ENCODE data around the gene HDAC5.
A peak's percentile ranks its signal among the peaks of the same experiment; 100 is the strongest.

The HDAC5 gene

GRCh38 chr17:44087319-44087718, 36.1 kb downstream of the HDAC5 start:
- no peak for DNase-seq (ENCODE audit: low read depth, low spot score)

- DNase-seq (ENCODE audit: low read depth, low spot score) = peak; percentile 50
These were observed 36.8 kb downstream of the HDAC5 start for GRCh38 chr17:44086364-44087311.

- DNase-seq (ENCODE audit: low read depth, low spot score) = no peak
These were observed 37.5 kb downstream of the HDAC5 start for GRCh38 chr17:44085908-44086307.

- DNase-seq (ENCODE audit: low read depth, low spot score) = no peak
These were observed 38.5 kb downstream of the HDAC5 start for GRCh38 chr17:44084921-44085320.

GRCh38 chr17:44084131-44084538, 39.3 kb downstream of the HDAC5 start:
- DNase-seq (ENCODE audit: low read depth, low spot score) = no peak

DNA sequence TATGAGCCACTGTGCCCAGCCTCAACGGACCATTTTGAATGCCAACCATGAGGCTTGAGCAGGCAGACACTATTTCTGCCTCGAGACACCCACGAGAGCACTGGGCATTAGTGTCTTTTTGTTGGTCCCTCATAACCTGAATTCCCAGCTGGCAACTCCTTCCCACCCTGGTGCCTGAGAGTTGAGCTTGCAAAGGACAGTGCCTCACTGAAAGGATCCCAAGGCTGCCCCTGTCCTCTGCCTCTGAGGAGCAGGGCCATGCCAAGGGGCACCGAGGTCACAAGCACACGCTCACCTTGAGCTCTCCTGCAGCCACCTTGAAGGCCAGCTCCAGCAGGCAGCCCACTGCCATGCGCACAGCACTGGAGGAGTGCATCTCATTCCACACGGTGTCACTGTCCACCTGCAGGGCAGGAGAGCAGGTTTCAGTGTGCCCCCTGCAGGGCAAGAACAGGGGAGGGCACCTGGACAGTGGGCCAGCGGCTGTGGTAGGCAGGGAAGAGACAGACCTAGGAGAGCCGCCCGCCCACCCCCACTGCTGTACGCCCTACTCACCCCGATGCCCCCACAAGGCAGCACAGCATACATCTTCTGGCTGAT, 40.1 kb downstream of the HDAC5 start:
- DNase-seq (ENCODE audit: low read depth, low spot score) = no peak

GRCh38 chr17:44082256-44082927, 41.0 kb downstream of the HDAC5 start:
- DNase-seq (ENCODE audit: low read depth, low spot score) = no peak

DNA sequence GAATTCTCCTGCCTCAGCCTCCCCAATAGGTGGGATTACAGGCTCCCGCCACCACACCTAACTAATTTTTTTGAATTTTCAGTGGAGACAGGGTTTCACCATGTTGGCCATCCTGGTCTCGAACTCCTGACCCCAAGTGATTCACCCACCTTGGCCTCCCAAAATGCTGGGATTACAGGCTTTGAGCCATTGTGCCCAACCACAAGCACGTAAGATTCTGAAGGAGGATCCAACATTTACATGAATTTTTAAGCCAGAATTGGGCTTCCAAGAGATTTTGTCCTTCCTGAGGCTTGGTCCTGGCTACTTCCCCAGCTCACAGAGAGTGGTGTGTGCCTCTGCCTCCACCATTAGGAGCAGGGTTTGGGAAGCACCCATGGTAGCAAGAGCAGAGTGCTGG, 41.8 kb downstream of the HDAC5 start:
- no peak for DNase-seq (ENCODE audit: low read depth, low spot score)

- no peak for DNase-seq (ENCODE audit: low read depth, low spot score)
These were observed 43.3 kb downstream of the HDAC5 start for GRCh38 chr17:44079877-44080821.

- no peak for DNase-seq (ENCODE audit: low read depth, low spot score)
These were observed 45.0 kb downstream of the HDAC5 start for GRCh38 chr17:44078412-44078811.

- no peak for DNase-seq (ENCODE audit: low read depth, low spot score)
These were observed 45.9 kb downstream of the HDAC5 start for GRCh38 chr17:44077595-44077909.

- DNase-seq (ENCODE audit: low read depth, low spot score) = no peak
These were observed 46.5 kb downstream of the HDAC5 start for GRCh38 chr17:44076716-44077594.

- no peak for DNase-seq (ENCODE audit: low read depth, low spot score)
These were observed 47.7 kb downstream of the HDAC5 start for GRCh38 chr17:44075598-44076293.

- no peak for DNase-seq (ENCODE audit: low read depth, low spot score)
These were observed 48.5 kb downstream of the HDAC5 start for GRCh38 chr17:44074911-44075285.

DNA sequence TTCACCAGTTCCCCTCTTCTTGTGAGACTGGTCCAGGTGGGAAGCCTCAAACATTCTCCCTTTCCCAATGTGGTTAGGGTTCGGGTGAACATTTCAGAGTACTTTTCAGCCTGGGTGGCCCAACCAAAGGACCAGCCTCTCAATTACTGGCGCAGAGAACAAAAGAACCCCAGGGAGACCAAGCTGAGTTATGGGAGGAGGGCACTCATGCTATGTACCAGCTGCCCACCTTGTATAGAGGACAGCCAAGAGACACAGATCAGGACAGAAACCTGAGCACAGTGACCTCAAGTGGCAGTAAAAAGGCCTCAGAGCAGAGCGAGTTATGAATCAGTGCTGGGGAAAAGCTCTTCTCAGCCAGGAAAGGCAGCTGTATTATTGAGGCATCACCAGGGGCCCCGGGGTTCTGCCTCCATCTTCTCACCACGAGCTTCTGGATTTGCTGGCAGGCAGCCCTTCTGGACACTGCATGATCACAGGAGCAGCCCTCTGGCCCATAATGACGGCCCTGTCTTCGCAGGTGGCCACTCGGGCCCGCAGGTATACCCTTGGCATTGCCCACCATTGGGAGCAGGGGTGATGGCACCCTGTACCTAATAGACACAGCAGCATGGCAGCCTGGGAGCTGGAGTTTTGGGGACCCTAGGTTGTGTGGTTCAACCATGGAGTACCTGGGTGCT, 49.1 kb downstream of the HDAC5 start:
- DNase-seq (ENCODE audit: low read depth, low spot score) = no peak

DNA sequence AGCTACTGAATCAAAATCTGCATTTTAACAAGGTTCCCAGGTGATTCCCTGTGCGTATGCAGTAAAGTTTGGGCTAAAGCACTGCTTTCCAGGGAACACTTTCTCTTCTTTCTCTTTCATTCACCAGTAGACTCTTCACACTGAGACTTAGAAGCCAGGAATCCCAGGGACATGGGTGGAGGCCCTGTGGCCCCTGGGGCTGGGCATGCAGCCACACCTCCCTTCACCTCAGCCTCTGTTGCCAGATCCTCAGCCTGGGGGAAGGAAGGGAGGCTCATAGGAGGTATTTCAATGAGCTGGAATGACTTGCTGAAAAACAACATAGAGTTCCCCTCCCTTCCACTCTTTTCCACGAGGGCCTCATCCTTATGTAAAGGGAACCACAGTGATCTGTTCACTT, 51.7 kb downstream of the HDAC5 start:
- no peak for DNase-seq (ENCODE audit: low read depth, low spot score)

- DNase-seq (ENCODE audit: low read depth, low spot score) = no peak
These were observed 52.3 kb downstream of the HDAC5 start for GRCh38 chr17:44071198-44071520.

GRCh38 chr17:44070455-44071197, 52.8 kb downstream of the HDAC5 start, which contains the start of gene G6PC3:
G6PC3 (plus strand) TSS chr17:44070735; CDS start chr17:44070966, 231 bp downstream.
- DNase-seq (ENCODE audit: low read depth, low spot score) = peak; percentile 95

DNA sequence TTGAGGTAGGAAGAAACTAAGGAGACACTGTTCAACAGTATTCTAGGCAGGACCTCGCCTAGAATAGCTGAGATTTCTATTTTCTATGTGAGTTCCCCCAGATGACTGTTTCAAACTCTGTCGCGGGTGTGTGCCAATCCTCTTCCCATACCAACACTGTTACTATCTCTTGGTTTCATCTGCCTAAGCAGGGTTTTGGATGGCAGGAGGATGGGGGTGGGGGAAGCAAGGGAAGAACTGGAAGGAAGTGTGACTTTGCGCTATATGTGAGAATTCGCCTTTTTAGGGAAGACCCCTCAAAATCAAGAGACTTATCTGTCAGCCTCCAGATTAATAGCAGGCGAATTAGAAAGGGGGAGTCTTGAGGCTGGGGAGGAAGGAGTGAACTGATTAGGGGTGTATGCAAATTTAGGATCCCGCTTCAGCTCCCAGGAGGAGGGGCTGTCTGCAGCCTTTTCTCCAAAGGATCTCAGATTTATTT, 53.4 kb downstream of the HDAC5 start:
- no peak for DNase-seq (ENCODE audit: low read depth, low spot score)

Measured in smooth muscle cell of the brain vasculature (primary cell).